Activated B cell treated with CpG ODN at 0.5 μM for 24 hours (primary cell): ENCODE data around the gene TRMT10C. TPM values are rescaled to one million over a fixed set of nuclear protein-coding genes. Genes with fewer than 3 reads are reported as not detected.

Source experiments
- ATAC-seq: fragments of 200-7000 bp; cut with Tn5 transposase; one replicate; pipeline ENCODE4 v1.10.0; 2021; ENCODE audit warnings: low read depth, mild to moderate bottlenecking, moderate library complexity
- CTCF ChIA-PET: fragments of 350-600 bp; sonication (Branson Sonifier 250); formaldehyde crosslinking; loops from one replicate; lab custom pipeline; 2021; ENCODE audit warnings: antibody characterized with exemption; lab: Charles Lee
- POLR2A ChIA-PET: fragments of 350-600 bp; sonication (Branson Sonifier 250); formaldehyde crosslinking; loops from one replicate; lab custom pipeline; 2021; ENCODE audit warnings: antibody characterized with exemption; lab: Charles Lee
- DNase-seq: peaks from one replicate; pipeline ENCODE4 v3.0.0; 2022
- H3K27ac Mint-ChIP-seq: one replicate; pipeline ENCODE4 v1.8.0; 2020; ENCODE audit warnings: mixed read lengths
- H3K27me3 Mint-ChIP-seq: one replicate; pipeline ENCODE4 v1.8.0; 2021; ENCODE audit warnings: mixed read lengths
- H3K36me3 Mint-ChIP-seq: one replicate; pipeline ENCODE4 v1.8.0; 2021; ENCODE audit warnings: low read depth, mixed read lengths
- H3K4me1 Mint-ChIP-seq: one replicate; pipeline ENCODE4 v1.8.0; 2021; ENCODE audit warnings: mixed read lengths
- H3K4me3 Mint-ChIP-seq: one replicate; pipeline ENCODE4 v1.8.0; 2020; ENCODE audit warnings: mild to moderate bottlenecking, mixed read lengths
- H3K9me3 Mint-ChIP-seq: one replicate; pipeline ENCODE4 v1.8.0; 2020; ENCODE audit warnings: mixed read lengths
- intact Hi-C: fragments of 100-400 bp; cut with micrococcal nuclease; formaldehyde crosslinking; loops from one replicate; pipeline ENCODE4 v1.15.1; 2024
- total RNA-seq: library from RNA; stranded (reverse); gene quantifications from 2 replicates; pipeline ENCODE4 v1.2.3, GENCODE V29; 2022
- TF ChIP-seq, protein P1 (sequence below): fragments of 200-600 bp; IDR thresholded peaks from one replicate; pipeline ENCODE4 v1.8.0; 2022; ENCODE audit warnings: antibody characterized with exemption, mild to moderate bottlenecking

Gene TRMT10C
- total RNA-seq, 1 donor from 2014 or later = 34.6 TPM

- ATAC-seq (peak; percentile 53), DNase-seq (no peak)
- POLR2A ChIA-PET = interaction anchor here (1.0 to 3.2 kb wide), 12 partner anchors 12 to 865 kb away, joined by 3 to 94 read pairs (median 4); partner anchors contain the start of genes CEP97, NXPE3, RPL24 and SENP7
- Mint-ChIP-seq H3K9me3 (no peaks in the 10 kb centered on the region), H3K4me1 (peaks cover 53% of the 10 kb centered on the region), H3K4me3 (peak overlapping the region; percentile 99), H3K36me3 (peaks cover 38% of the 10 kb centered on the region), H3K27ac (peak overlapping the region; percentile 96), H3K27me3 (no peaks in the 10 kb centered on the region)
- intact Hi-C loops = loop anchor here (1.0 to 10.0 kb wide), 12 partner anchors 20 to 1760 kb away; partner anchors contain the start of genes CEP97, CMSS1, LNP1 and NIT2
- CTCF ChIA-PET = interaction anchor here (0.8 to 1.8 kb wide), 8 partner anchors 10 to 228 kb away, joined by 3 to 10 read pairs (median 4); partner anchors contain the start of genes TRMT10C and ZBTB11
- TF ChIP-seq, protein P1, sequence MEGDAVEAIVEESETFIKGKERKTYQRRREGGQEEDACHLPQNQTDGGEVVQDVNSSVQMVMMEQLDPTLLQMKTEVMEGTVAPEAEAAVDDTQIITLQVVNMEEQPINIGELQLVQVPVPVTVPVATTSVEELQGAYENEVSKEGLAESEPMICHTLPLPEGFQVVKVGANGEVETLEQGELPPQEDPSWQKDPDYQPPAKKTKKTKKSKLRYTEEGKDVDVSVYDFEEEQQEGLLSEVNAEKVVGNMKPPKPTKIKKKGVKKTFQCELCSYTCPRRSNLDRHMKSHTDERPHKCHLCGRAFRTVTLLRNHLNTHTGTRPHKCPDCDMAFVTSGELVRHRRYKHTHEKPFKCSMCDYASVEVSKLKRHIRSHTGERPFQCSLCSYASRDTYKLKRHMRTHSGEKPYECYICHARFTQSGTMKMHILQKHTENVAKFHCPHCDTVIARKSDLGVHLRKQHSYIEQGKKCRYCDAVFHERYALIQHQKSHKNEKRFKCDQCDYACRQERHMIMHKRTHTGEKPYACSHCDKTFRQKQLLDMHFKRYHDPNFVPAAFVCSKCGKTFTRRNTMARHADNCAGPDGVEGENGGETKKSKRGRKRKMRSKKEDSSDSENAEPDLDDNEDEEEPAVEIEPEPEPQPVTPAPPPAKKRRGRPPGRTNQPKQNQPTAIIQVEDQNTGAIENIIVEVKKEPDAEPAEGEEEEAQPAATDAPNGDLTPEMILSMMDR = no peak
These were observed 12.9 kb downstream of the TRMT10C start for GRCh38 chr3:101574388-101575112.

DNA sequence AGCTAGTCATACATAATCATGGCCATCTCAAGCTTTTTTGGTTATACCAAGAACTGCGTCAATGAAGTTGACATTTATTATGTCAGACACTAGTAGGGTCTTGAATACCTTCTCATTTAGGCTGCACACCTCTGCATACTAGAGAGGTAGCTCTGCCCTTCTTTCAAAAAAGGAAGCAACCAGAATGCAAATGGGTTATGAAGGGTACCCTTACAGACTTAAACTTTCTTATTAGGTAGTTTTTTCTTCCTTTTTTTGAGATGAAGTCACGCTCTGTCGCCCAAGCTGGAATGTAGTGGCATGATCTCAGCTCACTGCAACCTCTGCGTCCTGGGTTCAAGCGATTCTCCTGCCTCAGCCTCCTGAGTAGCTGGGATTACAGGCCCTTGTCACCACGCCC lies 15.6 kb downstream of the TRMT10C start:
- POLR2A ChIA-PET = no interaction called here
- CTCF ChIA-PET = no interaction called here
- TF ChIP-seq, protein P1 = no peak
- Mint-ChIP-seq H3K4me1 (peaks cover 65% of the 10 kb centered on the region), H3K4me3 (no peak overlapping the region), H3K27me3 (no peaks in the 10 kb centered on the region), H3K9me3 (no peaks in the 10 kb centered on the region), H3K27ac (no peak overlapping the region), H3K36me3 (peaks cover 52% of the 10 kb centered on the region)
- ATAC-seq = no peak
- intact Hi-C loops = loop anchor here (10.0 kb wide), 2 partner anchors 1532 to 1762 kb away; partner anchors contain the start of gene CMSS1
- DNase-seq = no peak

DNA sequence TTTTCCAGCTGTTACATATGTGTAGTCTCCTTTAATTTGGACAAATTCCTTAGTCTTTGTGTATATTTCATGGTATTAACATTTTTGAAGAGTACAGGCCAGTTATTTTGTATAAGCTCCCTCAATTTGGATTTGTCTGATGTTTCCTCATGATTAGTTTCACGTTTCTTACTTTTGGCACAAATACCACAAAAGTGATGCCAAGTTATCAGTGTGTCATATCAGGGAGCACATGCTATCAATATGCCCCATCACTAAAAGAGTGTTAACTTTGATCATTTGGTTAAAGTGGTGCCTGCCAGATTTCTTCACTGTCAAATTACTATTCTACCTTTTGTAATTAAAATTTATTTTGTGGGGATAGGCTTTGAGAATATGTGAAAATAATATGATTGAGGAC lies 26.9 kb downstream of the TRMT10C start:
- CTCF ChIA-PET = no interaction called here
- H3K4me3 Mint-ChIP-seq = no peak overlapping the region
- H3K4me1 Mint-ChIP-seq = no peaks in the 10 kb centered on the region
- POLR2A ChIA-PET = no interaction called here
- intact Hi-C loops = no loop called here
- no peak for DNase-seq
- TF ChIP-seq, protein P1 = no peak
- H3K27me3 Mint-ChIP-seq = no peaks in the 10 kb centered on the region
- ATAC-seq = no peak
- H3K36me3 Mint-ChIP-seq = peaks cover 79% of the 10 kb centered on the region
- H3K9me3 Mint-ChIP-seq = no peaks in the 10 kb centered on the region
- no peak overlapping the region for H3K27ac Mint-ChIP-seq

- POLR2A ChIA-PET = no interaction called here
- TF ChIP-seq, protein P1 = no peak
These were observed 29.4 kb downstream of the TRMT10C start for GRCh38 chr3:101591071-101591470.

DNA sequence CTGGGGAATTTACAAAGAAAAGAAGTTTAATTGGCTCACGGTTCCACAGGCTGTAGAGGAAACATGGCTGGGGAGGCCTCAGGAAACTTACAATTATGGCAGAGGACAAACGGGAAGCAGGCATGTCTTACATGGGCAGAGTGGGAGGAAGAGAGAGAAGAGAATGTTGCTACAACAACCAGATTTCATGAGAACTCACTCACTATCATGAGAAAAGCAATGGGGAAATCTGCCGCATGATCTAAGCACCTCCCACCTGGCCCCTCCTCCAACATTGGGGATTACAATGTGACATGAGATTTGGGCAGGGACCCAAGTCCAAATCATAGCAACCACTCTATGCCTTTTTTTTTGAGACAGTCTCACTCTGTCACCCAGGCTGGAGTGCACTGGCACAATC lies 41.1 kb downstream of the TRMT10C start:
- intact Hi-C loops = no loop called here
- CTCF ChIA-PET = no interaction called here
- H3K36me3 Mint-ChIP-seq = peaks cover under 1% of the 10 kb centered on the region
- no peaks in the 10 kb centered on the region for H3K27me3 Mint-ChIP-seq
- no peak for DNase-seq
- no peaks in the 10 kb centered on the region for H3K9me3 Mint-ChIP-seq
- no peaks in the 10 kb centered on the region for H3K4me1 Mint-ChIP-seq
- POLR2A ChIA-PET = no interaction called here
- no peak overlapping the region for H3K4me3 Mint-ChIP-seq
- no peak for ATAC-seq
- no peak overlapping the region for H3K27ac Mint-ChIP-seq
- TF ChIP-seq, protein P1 = no peak

More at GRCh38 chr3:101591071-101591470, 29.4 kb downstream of the TRMT10C start:
- ATAC-seq = no peak
- Mint-ChIP-seq H3K27ac (no peak overlapping the region), H3K36me3 (peaks cover 75% of the 10 kb centered on the region), H3K27me3 (no peaks in the 10 kb centered on the region), H3K4me1 (no peaks in the 10 kb centered on the region), H3K4me3 (no peak overlapping the region), H3K9me3 (no peaks in the 10 kb centered on the region)
- no peak for DNase-seq
- intact Hi-C loops = no loop called here
- CTCF ChIA-PET = no interaction called here
